ENCODE data around the gene SETD7. TPM values are rescaled to one million over a fixed set of nuclear protein-coding genes. Genes with fewer than 3 reads are reported as not detected.

The SETD7 gene
- total and polyA plus RNA-seq, 2 of the 8 experiments (the other 6 are each of a cell fraction or from before 2014, with no cell fraction given) = 1.5 to 4.6 TPM

DNA sequence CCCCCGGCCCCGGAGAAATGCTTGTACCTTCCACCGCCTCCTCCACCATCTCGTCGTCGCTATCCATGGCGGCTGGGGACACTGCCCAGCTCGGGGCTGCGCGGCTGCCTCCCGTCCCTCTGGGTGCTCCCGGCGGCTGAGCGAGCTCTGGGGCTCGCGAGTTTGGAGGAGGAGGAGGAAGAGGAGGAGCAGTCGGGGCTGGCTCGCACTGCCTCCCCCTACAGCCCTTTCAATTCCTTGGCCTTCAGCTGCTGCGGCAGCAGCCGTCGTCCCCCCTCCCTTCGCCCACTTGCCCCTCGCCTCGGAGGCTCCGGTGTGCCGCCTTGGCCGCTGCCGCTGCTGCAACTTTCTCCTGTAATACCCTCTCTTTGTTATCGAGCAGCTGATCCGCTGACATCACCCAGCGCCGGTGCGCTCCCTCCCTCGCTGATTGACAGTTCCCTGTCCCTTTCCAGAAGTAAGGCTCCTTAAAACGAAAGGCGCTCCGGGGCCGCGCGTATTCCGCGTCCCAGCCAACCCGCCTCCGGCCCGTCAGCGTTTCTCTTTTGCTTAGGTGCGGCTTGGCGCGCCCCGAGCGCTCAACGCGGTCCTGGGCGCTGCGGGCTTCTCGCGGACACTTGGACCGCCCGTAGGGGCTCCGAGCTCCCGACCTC lies at the start of gene SETD7 (continued):
- TF ChIP-seq JUN (IDR thresholded peaks at IDR 0.05; ENCODE audit: low read depth, low read length) = no peak
- no peak for TF ChIP-seq RXRA (IDR thresholded peaks at IDR 0.05; ENCODE audit: insufficient read depth, low read depth, low read length)
- no peak for TF ChIP-seq CEBPB (IDR thresholded peaks at IDR 0.05; ENCODE audit: low read depth, low read length)
- TF ChIP-seq GTF2F1 (IDR thresholded peaks at IDR 0.05; ENCODE audit: borderline replicate concordance, low read depth, low read length) = no peak
- TF ChIP-seq POLR2AphosphoS5 (IDR thresholded peaks at IDR 0.05; ENCODE audit: low read depth, low read length) = no peak
- TF ChIP-seq TAF7 (optimal IDR thresholded peaks at IDR 0.05; ENCODE audit: borderline replicate concordance, low read depth, low read length) = no peak
- TF ChIP-seq SUZ12 (IDR thresholded peaks at IDR 0.05; ENCODE audit: low read length) = no peak
- TF ChIP-seq POLR2A (IDR thresholded peaks at IDR 0.05; ENCODE audit: control extremely low read depth in 1 of 2, low read depth in 2 of 2, low read length in 2 of 2) = peak; percentile 68 to 72; a peak in 2 of 3 replicates
- no peak for TF ChIP-seq SP2 (IDR thresholded peaks at IDR 0.05; ENCODE audit: low read length)
- TF ChIP-seq CHD2 (IDR thresholded peaks at IDR 0.05; ENCODE audit: low read length) = no peak
- TF ChIP-seq CHD1 (IDR thresholded peaks at IDR 0.05; ENCODE audit: low read depth, low read length) = no peak
- TF ChIP-seq, protein P1, sequence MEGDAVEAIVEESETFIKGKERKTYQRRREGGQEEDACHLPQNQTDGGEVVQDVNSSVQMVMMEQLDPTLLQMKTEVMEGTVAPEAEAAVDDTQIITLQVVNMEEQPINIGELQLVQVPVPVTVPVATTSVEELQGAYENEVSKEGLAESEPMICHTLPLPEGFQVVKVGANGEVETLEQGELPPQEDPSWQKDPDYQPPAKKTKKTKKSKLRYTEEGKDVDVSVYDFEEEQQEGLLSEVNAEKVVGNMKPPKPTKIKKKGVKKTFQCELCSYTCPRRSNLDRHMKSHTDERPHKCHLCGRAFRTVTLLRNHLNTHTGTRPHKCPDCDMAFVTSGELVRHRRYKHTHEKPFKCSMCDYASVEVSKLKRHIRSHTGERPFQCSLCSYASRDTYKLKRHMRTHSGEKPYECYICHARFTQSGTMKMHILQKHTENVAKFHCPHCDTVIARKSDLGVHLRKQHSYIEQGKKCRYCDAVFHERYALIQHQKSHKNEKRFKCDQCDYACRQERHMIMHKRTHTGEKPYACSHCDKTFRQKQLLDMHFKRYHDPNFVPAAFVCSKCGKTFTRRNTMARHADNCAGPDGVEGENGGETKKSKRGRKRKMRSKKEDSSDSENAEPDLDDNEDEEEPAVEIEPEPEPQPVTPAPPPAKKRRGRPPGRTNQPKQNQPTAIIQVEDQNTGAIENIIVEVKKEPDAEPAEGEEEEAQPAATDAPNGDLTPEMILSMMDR (IDR thresholded peaks at IDR 0.05; ENCODE audit: control extremely low read depth in 1 of 3, insufficient read depth in 1 of 3, low read depth in 1 of 3, low read length in 3 of 3) = no peak
- no peak for TF ChIP-seq NANOG (IDR thresholded peaks at IDR 0.05; ENCODE audit: insufficient read depth, low read depth, low read length, poor library complexity, severe bottlenecking)
- TF ChIP-seq HDAC2 (IDR thresholded peaks at IDR 0.05; ENCODE audit: borderline replicate concordance in 1 of 2, low read depth in 2 of 2, low read length in 2 of 2) = no peak; a peak in 2 of 4 replicates
- no peak for TF ChIP-seq EGR1 (IDR thresholded peaks at IDR 0.05; ENCODE audit: borderline replicate concordance, low read depth, low read length)
- no peak for TF ChIP-seq NRF1 (IDR thresholded peaks at IDR 0.05; ENCODE audit: low read depth, low read length)
- TF ChIP-seq, protein P2, sequence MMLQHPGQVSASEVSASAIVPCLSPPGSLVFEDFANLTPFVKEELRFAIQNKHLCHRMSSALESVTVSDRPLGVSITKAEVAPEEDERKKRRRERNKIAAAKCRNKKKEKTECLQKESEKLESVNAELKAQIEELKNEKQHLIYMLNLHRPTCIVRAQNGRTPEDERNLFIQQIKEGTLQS (IDR thresholded peaks at IDR 0.05; ENCODE audit: insufficient read depth, low read depth, low read length) = 0 out of 2 replicates have a peak, but pooled peaks have one; percentile 14
- peak; percentile 14; the same call in 1 of the 2 replicates for TF ChIP-seq PHF8 (conservative IDR thresholded peaks at IDR 0.05; ENCODE audit: low read depth, low read length)
- no peak for TF ChIP-seq ZNF274 (IDR thresholded peaks at IDR 0.05; ENCODE audit: borderline replicate concordance, extremely low read depth, low read length)
- no peak for TF ChIP-seq KDM5A (IDR thresholded peaks at IDR 0.05; ENCODE audit: low read length)
- TF ChIP-seq TAF1 (IDR thresholded peaks at IDR 0.05; ENCODE audit: low read depth, low read length) = no peak
- TF ChIP-seq HDAC6 (IDR thresholded peaks at IDR 0.05; ENCODE audit: low read depth, low read length) = no peak

Data from H1 (cell line).